Nephron (organoid): ENCODE measurements around the gene ARHGAP18.

Source experiments
- H3K27ac Mint-ChIP-seq, 3 experiments: 2 replicates each; pipeline ENCODE4 v1.8.0; 2020; ENCODE audit warnings: mixed read lengths in 3 of 3, mild to moderate bottlenecking in 2 of 3, moderate library complexity in 1 of 3
- H3K27me3 Mint-ChIP-seq: 2 replicates; pipeline ENCODE4 v1.8.0; 2021; ENCODE audit warnings: low read depth, mild to moderate bottlenecking, moderate library complexity, mixed read lengths
- H3K36me3 Mint-ChIP-seq: 2 replicates; pipeline ENCODE4 v1.8.0; 2020; ENCODE audit warnings: low read depth, mixed read lengths
- H3K4me1 Mint-ChIP-seq: 2 replicates; pipeline ENCODE4 v1.8.0; 2020; ENCODE audit warnings: mixed read lengths
- H3K4me3 Mint-ChIP-seq, 3 experiments: 2 replicates each; pipeline ENCODE4 v1.8.0; 2020; ENCODE audit warnings: mild to moderate bottlenecking in 3 of 3, mixed read lengths in 3 of 3, moderate library complexity in 2 of 3
- H3K9me3 Mint-ChIP-seq: 2 replicates; pipeline ENCODE4 v1.8.0; 2020; ENCODE audit warnings: mixed read lengths
- TF ChIP-seq, protein P1 (sequence below), 3 experiments: fragments of 200-600 bp; sonication (generic); IDR thresholded peaks; one replicate each; pipeline ENCODE4 v1.5.0; 2021; ENCODE audit warnings: antibody characterized with exemption in 3 of 3; ENCODE audit not compliant: unreplicated experiment in 3 of 3

ARHGAP18 gene

DNA sequence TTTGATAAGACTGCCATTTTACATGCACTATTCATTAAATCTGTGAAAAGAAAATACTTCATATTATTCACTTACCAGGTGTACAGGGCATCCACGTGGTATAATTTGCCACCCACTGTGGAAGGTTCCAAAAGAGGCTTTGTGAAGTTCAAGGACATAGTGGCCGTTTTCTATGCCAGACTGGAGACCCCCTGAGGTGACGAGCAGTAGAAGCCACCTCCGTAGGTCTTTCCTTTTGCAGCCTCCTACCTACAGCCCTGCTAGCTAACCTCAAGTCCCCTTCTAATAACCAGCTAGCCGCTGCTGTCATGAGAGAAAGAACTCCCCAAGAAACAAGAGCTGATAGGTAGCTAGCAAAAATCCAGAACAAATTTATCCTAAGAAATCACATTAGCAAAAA is 110.5 kb downstream of the ARHGAP18 start:
- TF ChIP-seq, protein P1, sequence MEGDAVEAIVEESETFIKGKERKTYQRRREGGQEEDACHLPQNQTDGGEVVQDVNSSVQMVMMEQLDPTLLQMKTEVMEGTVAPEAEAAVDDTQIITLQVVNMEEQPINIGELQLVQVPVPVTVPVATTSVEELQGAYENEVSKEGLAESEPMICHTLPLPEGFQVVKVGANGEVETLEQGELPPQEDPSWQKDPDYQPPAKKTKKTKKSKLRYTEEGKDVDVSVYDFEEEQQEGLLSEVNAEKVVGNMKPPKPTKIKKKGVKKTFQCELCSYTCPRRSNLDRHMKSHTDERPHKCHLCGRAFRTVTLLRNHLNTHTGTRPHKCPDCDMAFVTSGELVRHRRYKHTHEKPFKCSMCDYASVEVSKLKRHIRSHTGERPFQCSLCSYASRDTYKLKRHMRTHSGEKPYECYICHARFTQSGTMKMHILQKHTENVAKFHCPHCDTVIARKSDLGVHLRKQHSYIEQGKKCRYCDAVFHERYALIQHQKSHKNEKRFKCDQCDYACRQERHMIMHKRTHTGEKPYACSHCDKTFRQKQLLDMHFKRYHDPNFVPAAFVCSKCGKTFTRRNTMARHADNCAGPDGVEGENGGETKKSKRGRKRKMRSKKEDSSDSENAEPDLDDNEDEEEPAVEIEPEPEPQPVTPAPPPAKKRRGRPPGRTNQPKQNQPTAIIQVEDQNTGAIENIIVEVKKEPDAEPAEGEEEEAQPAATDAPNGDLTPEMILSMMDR (IDR thresholded peaks at IDR 0.05; ENCODE audit: unreplicated experiment in 3 of 3): no peak
- H3K9me3 Mint-ChIP-seq: no peaks in the 10 kb centered on the region
- H3K36me3 Mint-ChIP-seq: no peaks in the 10 kb centered on the region
- no peak overlapping the region for H3K27ac Mint-ChIP-seq
- peaks cover 2% of the 10 kb centered on the region for H3K4me1 Mint-ChIP-seq
- no peak overlapping the region for H3K4me3 Mint-ChIP-seq
- H3K27me3 Mint-ChIP-seq: no peaks in the 10 kb centered on the region

DNA sequence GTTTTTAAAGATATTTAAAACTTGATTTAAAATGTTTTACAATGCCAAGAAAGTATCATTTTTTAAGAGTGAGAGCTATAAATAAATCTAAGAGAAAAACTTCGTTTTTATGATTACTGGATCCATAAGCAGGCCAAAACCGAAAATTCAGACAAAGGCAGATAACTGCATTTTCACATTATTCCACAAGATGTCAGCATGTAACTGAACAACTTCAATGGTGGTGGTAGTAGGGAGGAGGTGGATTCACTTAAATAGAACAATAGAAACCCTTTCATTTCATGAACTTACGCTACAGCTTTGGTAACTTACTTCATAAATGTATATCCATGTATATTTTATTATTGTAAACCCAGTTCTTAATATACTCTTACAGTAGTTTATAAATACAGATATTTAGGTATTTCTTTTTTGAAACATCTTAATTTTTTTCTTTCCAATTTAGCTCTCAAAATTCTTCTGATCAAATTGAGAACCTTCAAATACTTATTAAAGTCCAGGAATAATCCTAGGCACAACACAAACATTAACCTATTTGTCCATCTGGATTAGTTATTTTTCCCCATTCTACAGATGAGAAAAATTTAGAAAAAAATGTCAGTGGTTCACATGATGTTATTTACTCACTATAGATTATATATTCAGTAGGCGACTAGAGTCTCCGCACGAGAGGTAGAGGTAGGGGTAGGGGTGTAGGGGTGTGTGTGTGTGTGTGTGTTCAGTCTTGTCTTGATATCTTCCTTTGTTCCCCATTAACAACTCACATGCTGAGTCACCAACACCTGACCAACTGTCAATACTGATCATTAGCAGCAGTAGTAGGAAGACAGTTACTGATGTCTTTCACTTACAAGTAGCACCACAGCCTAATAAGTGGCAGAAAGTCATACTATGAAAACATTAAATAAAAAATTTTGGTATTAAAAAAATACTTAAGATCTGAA is 111.5 kb downstream of the ARHGAP18 start:
- no peaks in the 10 kb centered on the region for H3K36me3 Mint-ChIP-seq
- no peaks in the 10 kb centered on the region for H3K4me1 Mint-ChIP-seq
- H3K27ac Mint-ChIP-seq: no peak overlapping the region
- H3K9me3 Mint-ChIP-seq: no peaks in the 10 kb centered on the region
- TF ChIP-seq, protein P1 (IDR thresholded peaks at IDR 0.05; ENCODE audit: unreplicated experiment in 3 of 3): peak; percentile 80 to 95 (median 80)
- no peak overlapping the region for H3K4me3 Mint-ChIP-seq
- no peaks in the 10 kb centered on the region for H3K27me3 Mint-ChIP-seq

DNA sequence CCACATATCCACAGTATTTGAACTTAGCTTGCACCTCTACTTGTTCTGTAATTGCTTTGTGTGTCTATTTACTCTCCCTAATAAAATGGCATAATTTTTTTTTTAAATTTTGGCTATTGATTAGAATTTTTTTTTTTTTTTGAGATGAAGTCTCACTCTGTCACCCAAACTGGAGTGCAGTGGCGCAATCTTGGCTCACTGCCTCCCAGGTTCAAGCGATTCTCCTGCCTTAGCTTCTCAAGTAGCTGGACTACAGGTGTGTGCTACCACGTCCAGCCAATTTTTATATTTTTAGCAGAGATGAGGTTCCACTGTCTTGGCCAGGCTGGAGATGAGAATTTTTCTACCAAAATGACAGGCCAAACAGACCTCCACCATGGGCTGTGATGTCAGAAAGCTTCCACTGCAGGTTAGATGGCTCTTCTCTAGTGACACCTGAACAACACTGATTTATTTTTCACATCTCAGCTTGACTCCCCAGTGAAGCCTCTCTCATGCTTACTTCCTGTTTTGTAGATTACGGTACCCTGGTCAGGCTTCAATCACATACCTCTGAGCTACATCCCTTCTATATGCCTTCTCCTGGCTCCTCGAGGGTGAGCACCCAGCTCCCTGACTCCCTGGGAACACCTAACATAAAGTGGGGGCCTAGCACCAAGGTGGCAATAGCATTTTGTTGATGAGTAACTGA is 112.8 kb downstream of the ARHGAP18 start:
- Mint-ChIP-seq H3K27ac (no peak overlapping the region), H3K27me3 (no peaks in the 10 kb centered on the region), H3K36me3 (no peaks in the 10 kb centered on the region), H3K4me3 (no peak overlapping the region), H3K4me1 (no peaks in the 10 kb centered on the region), H3K9me3 (no peaks in the 10 kb centered on the region)
- TF ChIP-seq, protein P1 (IDR thresholded peaks at IDR 0.05; ENCODE audit: unreplicated experiment in 3 of 3): no peak

DNA sequence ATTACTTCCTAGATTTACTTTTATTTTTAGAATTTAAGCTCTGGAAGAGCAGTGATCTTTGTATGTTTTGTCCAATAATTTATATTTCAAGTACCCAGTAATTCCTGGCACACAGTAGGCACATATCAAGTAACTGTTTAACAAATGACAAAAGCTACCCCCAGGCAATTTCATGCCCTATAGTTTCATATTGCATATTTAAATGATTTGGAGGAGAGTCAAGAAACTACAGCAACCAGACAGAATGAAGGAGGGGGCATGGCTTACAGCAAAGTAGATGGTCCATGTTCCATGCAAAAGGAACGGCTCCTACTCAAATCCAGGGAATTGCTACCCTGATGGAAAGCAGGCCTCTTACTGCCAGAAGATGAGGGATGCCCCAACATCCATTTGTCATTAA is 113.5 kb downstream of the ARHGAP18 start:
- no peaks in the 10 kb centered on the region for H3K36me3 Mint-ChIP-seq
- H3K27me3 Mint-ChIP-seq: no peaks in the 10 kb centered on the region
- H3K4me1 Mint-ChIP-seq: no peaks in the 10 kb centered on the region
- no peak overlapping the region for H3K4me3 Mint-ChIP-seq
- no peaks in the 10 kb centered on the region for H3K9me3 Mint-ChIP-seq
- H3K27ac Mint-ChIP-seq: no peak overlapping the region
- TF ChIP-seq, protein P1 (IDR thresholded peaks at IDR 0.05; ENCODE audit: unreplicated experiment in 3 of 3): no peak

DNA sequence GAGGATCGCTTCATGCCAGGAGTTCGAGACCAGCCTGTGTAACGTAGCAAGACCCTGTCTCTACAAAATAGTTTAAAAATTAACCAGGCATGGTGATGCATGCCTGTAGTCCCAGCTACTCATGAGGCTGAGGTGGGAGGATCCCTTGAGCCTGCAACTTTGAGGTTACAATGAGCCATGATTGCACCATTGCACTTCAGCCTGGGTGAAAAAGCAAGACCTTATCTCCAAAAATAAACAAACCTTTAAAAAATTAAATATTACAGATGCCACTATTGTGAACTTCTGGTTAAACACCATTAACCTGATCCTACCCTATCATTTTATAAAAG is 116.8 kb downstream of the ARHGAP18 start:
- TF ChIP-seq, protein P1 (IDR thresholded peaks at IDR 0.05; ENCODE audit: unreplicated experiment in 3 of 3): no peak
- Mint-ChIP-seq H3K27ac (no peak overlapping the region), H3K9me3 (no peaks in the 10 kb centered on the region), H3K4me1 (no peaks in the 10 kb centered on the region), H3K27me3 (no peaks in the 10 kb centered on the region), H3K36me3 (peaks cover 5% of the 10 kb centered on the region), H3K4me3 (no peak overlapping the region)
